Pancreas (tissue), 10 donors: Measurements from ENCODE around the gene TMEM151B. TPM values are rescaled to one million over a fixed set of nuclear protein-coding genes. Genes with fewer than 3 reads are reported as not detected.

Source experiments
- ATAC-seq, 4 donors: fragments of 200-7000 bp; cut with Tn5 transposase; one replicate each; pipeline versions ENCODE4 v1.8.0 to v1.9.1; 2020; ENCODE audit warnings: mild to moderate bottlenecking in 4 of 4, moderate library complexity in 4 of 4
- DNase-seq, 6 donors: peaks; one replicate each; pipeline ENCODE4 v3.0.0-alpha.2; 2020
- FAIRE-seq: peaks from 2 replicates; lab custom pipeline; 2012; peaks lifted over from hg19 to GRCh38; lab: Jason Lieb, UNC
- H3K27ac ChIP-seq, 4 donors: fragments of 200-600 bp; sonication (generic); 1 replicate in 3 of 4; 2 replicates in 1 of 4; pipeline versions ENCODE4 v1.5.0 to v1.8.0; 2020
- H3K27me3 ChIP-seq, 4 donors: fragments of 200-600 bp; one replicate each; pipeline ENCODE4 v1.8.0; 2021
- H3K36me3 ChIP-seq, 3 donors: fragments of 200-600 bp; sonication (generic) in 1 of 3; one replicate each; pipeline versions ENCODE4 v1.5.0 to v1.8.0; 2020 to 2021
- H3K4me1 ChIP-seq, 3 donors: fragments of 200-600 bp; one replicate each; pipeline ENCODE4 v1.8.0; 2021
- H3K4me3 ChIP-seq, 4 donors: fragments of 200-600 bp; sonication (generic) in 2 of 4; one replicate each; pipeline versions ENCODE4 v1.5.0 to v1.8.0; 2020 to 2021
- H3K9me3 ChIP-seq, 4 donors: fragments of 200-600 bp; one replicate each; pipeline ENCODE4 v1.8.0; 2021
- CTCF ChIP-seq, 4 donors: fragments of 200-600 bp; sonication (generic) in 3 of 4; IDR thresholded peaks; one replicate each; pipeline versions ENCODE4 v1.5.0 to v1.8.0; 2021; ENCODE audit warnings: antibody characterized with exemption in 4 of 4
- WGBS, 2 donors: extraction: QIAGEN DNeasy Blood & Tissue Kit; methylation state at CpG; one replicate each; pipeline ENCODE4 v1.1.7; 2013; 5-methylcytosine and 5-hydroxymethylcytosine counted together
- intact Hi-C, 3 donors: fragments of 100-400 bp; cut with DNase I; formaldehyde crosslinking; loops; one replicate each; pipeline versions ENCODE4 v1.11.1 to v1.14.2; 2022
- polyA plus RNA-seq, 2 donors: library from polyadenylated mRNA; stranded (reverse); fragments of 200-250 nt; gene quantifications; one replicate each; pipeline ENCODE4 v1.2.3, GENCODE V29; 2013
- total RNA-seq, 6 donors: library from RNA; stranded (reverse); fragmentation: NEBNext Ultra II Directional in 4 of 6; extraction: Animal tissue kit (Norgen Biotek cat#: 25700) in 4 of 6; gene quantifications; one replicate each; pipeline versions ENCODE4 v1.2.1 to v1.2.4, GENCODE V29; 2021 to 2023
- donor health status: healthy with polysubstance abuse.
- donor health status: DM: no; HTN: no; CAD: no; lungs with moderate emphysema.
- donor health status: DM: no; HTN: no; CAD: no.
- donor health status: control.
- donor health status: control.
- donor health status: Bipolar disorder and iron deficiency.
- donor health status: DM: yes; HTN: yes; CAD: no.
- donor health status: DM: no; HTN: no; CAD: no.
- donor health status: DM: no; HTN: no; CAD: no.
- donor health status: DM: yes; HTN: yes; CAD: no.

TMEM151B gene
- total RNA-seq (under 1 TPM in 4 of 6 donors, not detected in 2; 0.06 to 0.12 (median 0.09) TPM), polyA plus RNA-seq (under 1 TPM; 0.54 to 0.65 TPM)

- WGBS, 2 donors = 24 to 43% methylated on average over 14 to 25 of the region's 29 CpGs
- Histone ChIP-seq H3K4me1 (no peaks in the 10 kb centered on the region), H3K9me3 (no peaks in the 10 kb centered on the region), H3K4me3 (peak within 1 kb of the TSS in 3 of 4 donors; percentile 18 to 35 (median 30)), H3K36me3 (no peaks in the 10 kb centered on the region), H3K27ac (no peak within 1 kb of the TSS), H3K27me3 (no peaks in the 10 kb centered on the region)
- no peak for ATAC-seq
- TF ChIP-seq CTCF (IDR thresholded peaks at IDR 0.05) = no peak
- intact Hi-C loops = loop anchor here in 2 of 3 donors (5.0 kb wide), 2 partner anchors 62 to 67 kb away; no protein-coding TSS in a partner anchor
- DNase-seq = peak in 1 of 6 donors; percentile 52
- no peak for FAIRE-seq
Observed at GRCh38 chr6:44269921-44270525, at the start of gene TMEM151B. TMEM151B (plus strand) TSS chr6:44270450; CDS start chr6:44270743, 293 bp downstream.

- no peak for TF ChIP-seq CTCF (IDR thresholded peaks at IDR 0.05)
- ATAC-seq = no peak
- peak overlapping the region in 1 of 4 donors; percentile 58 for H3K4me3 ChIP-seq
Observed at GRCh38 chr6:44220913-44221290, 49.3 kb upstream of the TMEM151B start.

GRCh38 chr6:44221291-44221960 lies 48.8 kb upstream of the TMEM151B start:
- peak; percentile 60 to 81 (median 71) for TF ChIP-seq CTCF (IDR thresholded peaks at IDR 0.05)
- Histone ChIP-seq H3K4me3 (peak overlapping the region in 2 of 4 donors; percentile 17 to 61), H3K9me3 (no peaks in the 10 kb centered on the region), H3K4me1 (peaks cover 25 to 66% (median 42%) of the 10 kb centered on the region in 3 donors), H3K27ac (peak overlapping the region; percentile 89 to 94 (median 90)), H3K27me3 (no peaks in the 10 kb centered on the region), H3K36me3 (no peaks in the 10 kb centered on the region)
- DNase-seq (peak; percentile 95 to 99 (median 97)), FAIRE-seq (no peak), ATAC-seq (peak; percentile 55 to 68 (median 61))
- intact Hi-C loops = no loop called here
- 0% methylated on average over 4 of the region's 4 CpGs for WGBS, 2 donors

More at GRCh38 chr6:44220913-44221290, 49.3 kb upstream of the TMEM151B start:
- H3K27ac ChIP-seq = peak overlapping the region; percentile 89 to 94 (median 90)
- 57 to 61% methylated on average over 4 of the region's 4 CpGs for WGBS, 2 donors
- no peaks in the 10 kb centered on the region for H3K9me3 ChIP-seq
- no peaks in the 10 kb centered on the region for H3K36me3 ChIP-seq
- intact Hi-C loops = no loop called here
- FAIRE-seq (no peak), DNase-seq (no peak)
- no peaks in the 10 kb centered on the region for H3K27me3 ChIP-seq
- H3K4me1 ChIP-seq = peaks cover 21 to 61% (median 36%) of the 10 kb centered on the region in 3 donors

- Histone ChIP-seq H3K9me3 (no peaks in the 10 kb centered on the region), H3K4me3 (peak overlapping the region in 2 of 4 donors; percentile 17 to 61), H3K36me3 (no peaks in the 10 kb centered on the region), H3K27me3 (no peaks in the 10 kb centered on the region), H3K27ac (peak overlapping the region; percentile 89 to 94 (median 90)), H3K4me1 (peaks cover 28 to 69% (median 43%) of the 10 kb centered on the region in 3 donors)
- intact Hi-C loops = no loop called here
- TF ChIP-seq CTCF (IDR thresholded peaks at IDR 0.05) = no peak
- WGBS, 2 donors = 34 to 40% methylated on average over 2 of the region's 2 CpGs
- DNase-seq (no peak), ATAC-seq (no peak), FAIRE-seq (no peak)
Observed at GRCh38 chr6:44221961-44222335, 48.3 kb upstream of the TMEM151B start.
